AG04450 (cell line): ENCODE data around the gene OR7C1. TPM values are rescaled to one million over a fixed set of nuclear protein-coding genes. Genes with fewer than 3 reads are reported as not detected.

Experiments used
- CTCF ChIA-PET: fragments of 300-600, 350-600 bp; formaldehyde crosslinking; extraction: SDS; loops from one replicate; lab custom pipeline; 2022; ENCODE audit warnings: antibody characterized with exemption, inconsistent platforms; lab: Charles Lee
- POLR2A ChIA-PET: fragments of 350-600 bp; formaldehyde crosslinking; extraction: SDS; loops from one replicate; lab custom pipeline; 2021; ENCODE audit warnings: antibody characterized with exemption, inconsistent platforms; lab: Yijun Ruan, JAX
- DNase-seq: peaks from one replicate; pipeline ENCODE4 v3.0.0-alpha.2; 2011; ENCODE audit warnings: low read depth, low spot score
- H3K27ac ChIP-seq: one replicate; pipeline ENCODE4 v1.5.1; 2012; ENCODE audit warnings: low read depth, low read length, control low read depth
- H3K27me3 ChIP-seq: one replicate; pipeline ENCODE4 v1.6.0; 2012; ENCODE audit warnings: low read length; ENCODE audit not compliant: control insufficient read depth, insufficient read depth
- H3K4me3 ChIP-seq: 2 replicates; pipeline ENCODE4 v1.5.1; 2011; ENCODE audit warnings: mild to moderate bottlenecking, low read depth, low read length, control low read depth
- H3K9me3 ChIP-seq: 2 replicates; pipeline ENCODE4 v1.5.1; 2012; ENCODE audit warnings: low read length; ENCODE audit not compliant: control insufficient read depth, insufficient read depth
- polyA plus RNA-seq: library from polyadenylated mRNA; depleted of rRNA; stranded (reverse); fragments of >200 nt; gene quantifications from 2 replicates; pipeline ENCODE4 v1.2.3, GENCODE V29; 2011
- TF ChIP-seq, protein P1 (sequence below): IDR thresholded peaks from 2 replicates; pipeline ENCODE4 v1.5.1; 2011; ENCODE audit warnings: low read depth, low read length, control low read depth, inconsistent platforms

Gene OR7C1
- polyA plus RNA-seq, 1 experiment, result not detected

DNA sequence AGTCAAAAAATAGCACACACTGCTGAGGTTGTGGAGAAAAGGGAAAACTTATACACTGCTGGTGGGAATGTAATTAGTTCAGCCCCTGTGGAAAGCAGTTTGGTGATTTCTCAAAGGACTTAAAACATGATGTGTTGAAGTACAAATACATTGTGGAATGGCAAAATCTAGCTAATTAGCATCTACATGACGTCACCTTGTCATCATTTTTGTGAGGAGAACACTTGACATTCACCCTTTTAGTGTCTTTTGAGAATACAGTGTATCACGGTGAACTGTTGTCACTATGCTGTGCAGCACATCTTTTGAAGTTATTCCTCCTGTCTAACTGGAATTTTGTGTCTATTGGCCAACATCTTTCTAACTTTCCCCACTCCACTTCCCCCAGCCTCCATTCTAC is 8.2 kb upstream of the OR7C1 start:
- ChIA-PET CTCF (no interaction called here), POLR2A (no interaction called here)

DNA sequence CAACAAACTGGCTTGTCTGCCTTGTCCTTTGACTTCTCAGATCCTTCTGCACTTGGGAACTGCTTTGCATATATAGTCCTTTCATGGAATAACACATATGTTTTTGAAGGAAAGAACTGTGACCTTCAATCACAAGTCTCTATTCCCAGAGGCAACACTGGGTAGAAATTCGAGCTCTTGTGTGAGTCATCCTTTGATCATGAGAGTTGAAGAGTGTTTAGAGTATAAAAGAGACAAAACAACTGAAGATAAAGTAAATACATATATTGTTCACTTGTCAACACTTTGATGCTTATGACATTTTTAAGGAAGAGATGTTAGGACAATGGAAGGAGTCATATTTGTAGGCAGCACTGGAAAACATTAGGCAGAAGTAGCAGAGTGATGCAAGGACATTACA is 5.2 kb upstream of the OR7C1 start:
- DNase-seq, result no peak
- Histone ChIP-seq H3K27ac (no peak overlapping the region), H3K4me3 (no peak overlapping the region), H3K9me3 (no peaks in the 10 kb centered on the region), H3K27me3 (no peaks in the 10 kb centered on the region)
- ChIA-PET POLR2A (no interaction called here), CTCF (no interaction called here)
- TF ChIP-seq, protein P1, sequence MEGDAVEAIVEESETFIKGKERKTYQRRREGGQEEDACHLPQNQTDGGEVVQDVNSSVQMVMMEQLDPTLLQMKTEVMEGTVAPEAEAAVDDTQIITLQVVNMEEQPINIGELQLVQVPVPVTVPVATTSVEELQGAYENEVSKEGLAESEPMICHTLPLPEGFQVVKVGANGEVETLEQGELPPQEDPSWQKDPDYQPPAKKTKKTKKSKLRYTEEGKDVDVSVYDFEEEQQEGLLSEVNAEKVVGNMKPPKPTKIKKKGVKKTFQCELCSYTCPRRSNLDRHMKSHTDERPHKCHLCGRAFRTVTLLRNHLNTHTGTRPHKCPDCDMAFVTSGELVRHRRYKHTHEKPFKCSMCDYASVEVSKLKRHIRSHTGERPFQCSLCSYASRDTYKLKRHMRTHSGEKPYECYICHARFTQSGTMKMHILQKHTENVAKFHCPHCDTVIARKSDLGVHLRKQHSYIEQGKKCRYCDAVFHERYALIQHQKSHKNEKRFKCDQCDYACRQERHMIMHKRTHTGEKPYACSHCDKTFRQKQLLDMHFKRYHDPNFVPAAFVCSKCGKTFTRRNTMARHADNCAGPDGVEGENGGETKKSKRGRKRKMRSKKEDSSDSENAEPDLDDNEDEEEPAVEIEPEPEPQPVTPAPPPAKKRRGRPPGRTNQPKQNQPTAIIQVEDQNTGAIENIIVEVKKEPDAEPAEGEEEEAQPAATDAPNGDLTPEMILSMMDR, result no peak

More for the DNA sequence above, 8.2 kb upstream of the OR7C1 start:
- Histone ChIP-seq H3K27me3 (no peaks in the 10 kb centered on the region), H3K4me3 (no peak overlapping the region), H3K27ac (no peak overlapping the region), H3K9me3 (no peaks in the 10 kb centered on the region)
- TF ChIP-seq, protein P1, result no peak
- DNase-seq, result no peak

DNA sequence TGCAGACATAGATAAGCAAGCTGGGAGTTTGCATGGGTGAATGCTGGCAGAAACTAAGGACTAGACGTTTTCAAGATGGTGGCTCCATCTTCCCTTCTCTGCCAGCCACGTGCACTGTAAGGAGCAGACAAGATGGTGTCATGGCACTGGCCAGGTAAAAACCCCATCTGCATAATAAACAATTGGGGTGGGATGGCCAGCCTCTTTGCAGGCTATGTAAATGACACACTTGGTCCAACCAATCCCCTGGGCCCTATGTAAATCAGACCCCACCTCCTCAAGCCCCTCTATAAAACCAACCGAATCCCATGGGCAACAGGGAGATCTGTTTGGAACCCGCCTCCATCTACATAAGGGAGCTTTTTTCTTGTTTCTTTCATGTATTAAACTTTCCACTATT is 2.4 kb upstream of the OR7C1 start:
- H3K4me3 ChIP-seq, result no peak overlapping the region
- TF ChIP-seq, protein P1, result no peak
- ChIA-PET POLR2A (no interaction called here), CTCF (no interaction called here)
- no peak overlapping the region for H3K27ac ChIP-seq
- H3K9me3 ChIP-seq, result no peaks in the 10 kb centered on the region
- no peak for DNase-seq
- no peaks in the 10 kb centered on the region for H3K27me3 ChIP-seq

DNA sequence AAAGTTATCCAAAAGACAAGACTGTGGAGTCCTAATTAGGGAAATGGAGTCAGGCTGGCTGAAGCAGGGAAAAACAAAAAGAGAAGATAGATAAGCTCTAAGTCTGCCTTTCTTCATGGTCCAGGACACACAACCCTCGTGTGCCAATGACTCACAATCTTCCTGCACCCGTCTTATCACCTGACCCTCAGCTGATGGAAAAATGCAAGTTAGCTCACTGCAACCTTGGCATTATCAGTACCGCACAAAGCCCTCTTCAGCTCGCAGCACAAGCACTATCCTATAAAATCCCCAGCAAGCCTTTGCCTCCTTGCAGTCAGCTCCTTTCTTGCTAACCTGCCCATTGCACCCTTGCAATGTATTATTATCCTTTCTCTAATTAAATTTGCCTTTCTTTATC is 4.3 kb downstream of the OR7C1 start:
- CTCF ChIA-PET, result interaction anchor here (0.8 kb wide), 1 partner anchor 49 kb away, joined by 3 read pairs; no protein-coding TSS in a partner anchor
- H3K4me3 ChIP-seq, result no peak overlapping the region
- POLR2A ChIA-PET, result no interaction called here

DNA sequence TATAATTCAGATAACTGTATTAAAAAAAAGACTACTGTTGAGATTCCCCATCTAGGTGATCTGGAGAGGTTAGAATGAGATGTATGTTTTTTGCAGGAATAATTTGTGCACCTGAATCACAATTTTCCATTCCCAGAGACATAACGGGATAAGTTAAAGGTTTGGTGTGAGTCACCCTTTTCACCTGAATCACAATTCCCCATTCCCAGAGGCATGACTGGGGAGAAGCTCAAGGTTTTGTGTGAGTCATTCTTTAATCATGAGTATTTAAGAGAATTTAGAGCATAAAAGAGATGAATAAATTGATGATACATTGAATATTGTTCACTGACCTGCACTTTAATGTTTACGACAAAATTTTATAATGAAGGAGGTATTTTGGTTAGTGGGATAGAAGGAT is 9.0 kb downstream of the OR7C1 start:
- Histone ChIP-seq H3K27me3 (peaks cover 3% of the 10 kb centered on the region), H3K27ac (no peak overlapping the region), H3K9me3 (no peaks in the 10 kb centered on the region), H3K4me3 (no peak overlapping the region)
- ChIA-PET POLR2A (no interaction called here), CTCF (no interaction called here)
- no peak for DNase-seq
- TF ChIP-seq, protein P1, result no peak

More for the DNA sequence above, 4.3 kb downstream of the OR7C1 start:
- DNase-seq, result no peak
- peaks cover 3% of the 10 kb centered on the region for H3K27me3 ChIP-seq
- TF ChIP-seq, protein P1, result no peak
- no peaks in the 10 kb centered on the region for H3K9me3 ChIP-seq
- no peak overlapping the region for H3K27ac ChIP-seq
